ENCODE measurements around the gene NSUN6. TPM values are rescaled to one million over a fixed set of nuclear protein-coding genes. Genes with fewer than 3 reads are reported as not detected.

Gene NSUN6
- polyA plus RNA-seq, 1 experiment, result 2.7 TPM

- Histone ChIP-seq H3K4me3 (ENCODE audit: low read depth, low read length) (no peak overlapping the region), H3K36me3 (ENCODE audit: control insufficient read depth, insufficient read depth, low read length) (peaks cover 4% of the 10 kb centered on the region; the same call in 1 of the 2 replicates), H3K27me3 (ENCODE audit: control insufficient read depth, insufficient read depth, low read length) (no peaks in the 10 kb centered on the region)
- POLR2A ChIA-PET, result no interaction called here
- no peak for TF ChIP-seq CTCF (IDR thresholded peaks at IDR 0.05; ENCODE audit: insufficient read depth, low read depth, low read length)
- no peak for DNase-seq (ENCODE audit: low read depth)
- CTCF ChIA-PET, result interaction anchor here (1.3 kb wide), 2 partner anchors 9 to 13 kb away, joined by 3 to 4 read pairs; no protein-coding TSS in a partner anchor
Measured at GRCh38 chr10:18666810-18667209, 15.4 kb upstream of the NSUN6 start.

- DNase-seq (ENCODE audit: low read depth), result no peak
- POLR2A ChIA-PET, result no interaction called here
- Histone ChIP-seq H3K4me3 (ENCODE audit: low read depth, low read length) (no peak overlapping the region), H3K27me3 (ENCODE audit: control insufficient read depth, insufficient read depth, low read length) (no peaks in the 10 kb centered on the region), H3K36me3 (ENCODE audit: control insufficient read depth, insufficient read depth, low read length) (no peaks in the 10 kb centered on the region)
- CTCF ChIA-PET, result no interaction called here
- TF ChIP-seq CTCF (IDR thresholded peaks at IDR 0.05; ENCODE audit: insufficient read depth, low read depth, low read length), result no peak
Measured at GRCh38 chr10:18665815-18666558, 14.6 kb upstream of the NSUN6 start.

- ChIA-PET CTCF (no interaction called here), POLR2A (no interaction called here)
- no peak for TF ChIP-seq CTCF (IDR thresholded peaks at IDR 0.05; ENCODE audit: insufficient read depth, low read depth, low read length)
- Histone ChIP-seq H3K36me3 (ENCODE audit: control insufficient read depth, insufficient read depth, low read length) (no peaks in the 10 kb centered on the region), H3K4me3 (ENCODE audit: low read depth, low read length) (no peak overlapping the region), H3K27me3 (ENCODE audit: control insufficient read depth, insufficient read depth, low read length) (no peaks in the 10 kb centered on the region)
- no peak for DNase-seq (ENCODE audit: low read depth)
Measured at GRCh38 chr10:18664841-18665478, 13.6 kb upstream of the NSUN6 start.

GRCh38 chr10:18660816-18661431, 9.5 kb upstream of the NSUN6 start:
- no peak for DNase-seq (ENCODE audit: low read depth)
- CTCF ChIA-PET, result no interaction called here
- no peaks in the 10 kb centered on the region for H3K36me3 ChIP-seq (ENCODE audit: control insufficient read depth, insufficient read depth, low read length)
- POLR2A ChIA-PET, result no interaction called here
- H3K27me3 ChIP-seq (ENCODE audit: control insufficient read depth, insufficient read depth, low read length), result no peaks in the 10 kb centered on the region
- H3K4me3 ChIP-seq (ENCODE audit: low read depth, low read length), result peak overlapping the region; percentile 98
- TF ChIP-seq CTCF (IDR thresholded peaks at IDR 0.05; ENCODE audit: insufficient read depth, low read depth, low read length), result no peak

- Histone ChIP-seq H3K36me3 (ENCODE audit: control insufficient read depth, insufficient read depth, low read length) (no peaks in the 10 kb centered on the region), H3K4me3 (ENCODE audit: low read depth, low read length) (peak overlapping the region; percentile 98), H3K27me3 (ENCODE audit: control insufficient read depth, insufficient read depth, low read length) (no peaks in the 10 kb centered on the region)
- no peak for DNase-seq (ENCODE audit: low read depth)
- ChIA-PET POLR2A (no interaction called here), CTCF (no interaction called here)
- no peak for TF ChIP-seq CTCF (IDR thresholded peaks at IDR 0.05; ENCODE audit: insufficient read depth, low read depth, low read length)
Measured at GRCh38 chr10:18659819-18660535, 8.6 kb upstream of the NSUN6 start.
